Hindlimb muscle (tissue), 1 donor: ENCODE measurements around the gene GPR152. TPM values are rescaled to one million over a fixed set of nuclear protein-coding genes. Genes with fewer than 3 reads are reported as not detected.
A peak's percentile ranks its signal among the peaks of the same experiment; 100 is the strongest.

Experiments used
- DNase-seq: peaks from one replicate; pipeline ENCODE4 v3.0.0-alpha.2; 2013
- polyA plus RNA-seq: library from polyadenylated mRNA; unstranded; fragments of 120-200 nt; gene quantifications from one replicate; pipeline ENCODE4 v1.2.1, GENCODE V29; 2013; ENCODE audit not compliant: insufficient read length

Gene GPR152
- polyA plus RNA-seq, 1 donor: not detected

- DNase-seq: peak; percentile 61
These were observed 12.1 kb upstream of the GPR152 start for GRCh38 chr11:67464411-67465188.

GRCh38 chr11:67463680-67464410 lies 11.3 kb upstream of the GPR152 start:
- DNase-seq: no peak

- DNase-seq: no peak
These were observed 10.7 kb upstream of the GPR152 start for GRCh38 chr11:67463186-67463585.

GRCh38 chr11:67458266-67458665 lies 5.7 kb upstream of the GPR152 start:
- no peak for DNase-seq

- no peak for DNase-seq
These were observed 4.9 kb upstream of the GPR152 start for GRCh38 chr11:67457453-67457852.

GRCh38 chr11:67456068-67456705 lies 3.7 kb upstream of the GPR152 start:
- DNase-seq: no peak

- DNase-seq: no peak
These were observed 2.5 kb upstream of the GPR152 start, which contains the start of gene CABP4 for GRCh38 chr11:67455054-67455453. CABP4 (plus strand) TSS chr11:67455354; CDS start chr11:67455424, 70 bp downstream.

- DNase-seq: no peak
These were observed 1.5 kb upstream of the GPR152 start for GRCh38 chr11:67453816-67454732.

GRCh38 chr11:67451658-67451976 lies 912 bp downstream of the GPR152 start:
- DNase-seq: no peak

GRCh38 chr11:67450796-67451657 lies 1.5 kb downstream of the GPR152 start:
- no peak for DNase-seq

GRCh38 chr11:67449116-67449844 lies 3.2 kb downstream of the GPR152 start:
- DNase-seq: no peak

- DNase-seq: no peak
These were observed 4.3 kb downstream of the GPR152 start for GRCh38 chr11:67448220-67448609.

GRCh38 chr11:67445515-67445914 lies 7.0 kb downstream of the GPR152 start:
- DNase-seq: no peak

GRCh38 chr11:67442504-67443404 lies 9.8 kb downstream of the GPR152 start:
- DNase-seq: no peak

GRCh38 chr11:67441731-67442351 lies 10.7 kb downstream of the GPR152 start:
- no peak for DNase-seq

- no peak for DNase-seq
These were observed 11.4 kb downstream of the GPR152 start for GRCh38 chr11:67441098-67441563.

GRCh38 chr11:67440229-67441097 lies 12.1 kb downstream of the GPR152 start:
- DNase-seq: no peak
